Measurements from ENCODE around the gene OS9.

GRCh38 chr12:57753756-57754337 lies 59.9 kb downstream of the OS9 start:
- no peak for TF ChIP-seq JUN (IDR thresholded peaks at IDR 0.05; ENCODE audit: borderline replicate concordance, insufficient read depth, insufficient read length, low read depth)
- TF ChIP-seq, protein P1, sequence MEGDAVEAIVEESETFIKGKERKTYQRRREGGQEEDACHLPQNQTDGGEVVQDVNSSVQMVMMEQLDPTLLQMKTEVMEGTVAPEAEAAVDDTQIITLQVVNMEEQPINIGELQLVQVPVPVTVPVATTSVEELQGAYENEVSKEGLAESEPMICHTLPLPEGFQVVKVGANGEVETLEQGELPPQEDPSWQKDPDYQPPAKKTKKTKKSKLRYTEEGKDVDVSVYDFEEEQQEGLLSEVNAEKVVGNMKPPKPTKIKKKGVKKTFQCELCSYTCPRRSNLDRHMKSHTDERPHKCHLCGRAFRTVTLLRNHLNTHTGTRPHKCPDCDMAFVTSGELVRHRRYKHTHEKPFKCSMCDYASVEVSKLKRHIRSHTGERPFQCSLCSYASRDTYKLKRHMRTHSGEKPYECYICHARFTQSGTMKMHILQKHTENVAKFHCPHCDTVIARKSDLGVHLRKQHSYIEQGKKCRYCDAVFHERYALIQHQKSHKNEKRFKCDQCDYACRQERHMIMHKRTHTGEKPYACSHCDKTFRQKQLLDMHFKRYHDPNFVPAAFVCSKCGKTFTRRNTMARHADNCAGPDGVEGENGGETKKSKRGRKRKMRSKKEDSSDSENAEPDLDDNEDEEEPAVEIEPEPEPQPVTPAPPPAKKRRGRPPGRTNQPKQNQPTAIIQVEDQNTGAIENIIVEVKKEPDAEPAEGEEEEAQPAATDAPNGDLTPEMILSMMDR (IDR thresholded peaks at IDR 0.05; ENCODE audit: extremely low read depth in 1 of 2, insufficient read depth in 1 of 2, low read depth in 1 of 2, low read length in 2 of 2), result no peak
- no peak for TF ChIP-seq EZH2 (IDR thresholded peaks at IDR 0.05; ENCODE audit: borderline replicate concordance, low read depth, low read length, severe bottlenecking)
- TF ChIP-seq POLR2A (IDR thresholded peaks at IDR 0.05; ENCODE audit: low read depth, low read length), result no peak
- no peak for TF ChIP-seq POLR2AphosphoS5 (IDR thresholded peaks at IDR 0.05; ENCODE audit: insufficient read depth, low read depth, low read length)
